ENCODE data around the gene SDK2. TPM values are rescaled to one million over a fixed set of nuclear protein-coding genes. Genes with fewer than 3 reads are reported as not detected.

SDK2 gene
- total RNA-seq, 2 donors from 2014 or later, result 1.5 to 5.6 TPM

DNA sequence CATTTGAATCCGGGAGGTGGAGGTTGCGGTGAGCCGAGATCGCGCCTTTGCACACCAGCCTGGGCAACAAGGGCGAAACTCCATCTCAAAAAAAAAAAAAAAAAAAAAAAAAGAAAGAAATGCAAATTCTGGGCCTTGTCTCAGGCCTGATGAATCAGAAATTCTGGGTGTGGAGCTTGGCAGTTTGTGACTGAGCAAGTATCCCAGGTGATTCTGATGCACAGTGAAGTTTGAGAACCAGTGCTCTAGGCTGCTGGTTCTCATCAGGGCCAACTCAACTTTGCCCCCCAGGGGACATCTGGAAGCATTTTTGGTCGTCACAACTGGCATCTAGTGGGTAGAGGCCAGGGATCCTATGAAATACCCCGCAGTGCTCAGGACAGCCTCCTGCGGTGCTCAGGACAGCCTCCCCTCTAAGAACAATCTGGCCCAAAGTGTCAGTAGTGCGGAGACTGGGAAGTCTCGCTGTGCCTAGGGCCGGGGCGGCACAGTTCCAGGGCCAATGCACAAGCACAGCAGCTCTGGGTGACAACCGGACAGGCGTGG is 55.9 kb downstream of the SDK2 start:
- Histone ChIP-seq H3K4me1 (peaks cover 0 to 6% of the 10 kb centered on the region in 2 donors), H3K27me3 (no peaks in the 10 kb centered on the region), H3K9me3 (no peaks in the 10 kb centered on the region), H3K4me3 (no peak overlapping the region), H3K27ac (no peak overlapping the region), H3K36me3 (no peaks in the 10 kb centered on the region)
- DNase-seq (ENCODE audit: low spot score), result no peak
- TF ChIP-seq, protein P1, sequence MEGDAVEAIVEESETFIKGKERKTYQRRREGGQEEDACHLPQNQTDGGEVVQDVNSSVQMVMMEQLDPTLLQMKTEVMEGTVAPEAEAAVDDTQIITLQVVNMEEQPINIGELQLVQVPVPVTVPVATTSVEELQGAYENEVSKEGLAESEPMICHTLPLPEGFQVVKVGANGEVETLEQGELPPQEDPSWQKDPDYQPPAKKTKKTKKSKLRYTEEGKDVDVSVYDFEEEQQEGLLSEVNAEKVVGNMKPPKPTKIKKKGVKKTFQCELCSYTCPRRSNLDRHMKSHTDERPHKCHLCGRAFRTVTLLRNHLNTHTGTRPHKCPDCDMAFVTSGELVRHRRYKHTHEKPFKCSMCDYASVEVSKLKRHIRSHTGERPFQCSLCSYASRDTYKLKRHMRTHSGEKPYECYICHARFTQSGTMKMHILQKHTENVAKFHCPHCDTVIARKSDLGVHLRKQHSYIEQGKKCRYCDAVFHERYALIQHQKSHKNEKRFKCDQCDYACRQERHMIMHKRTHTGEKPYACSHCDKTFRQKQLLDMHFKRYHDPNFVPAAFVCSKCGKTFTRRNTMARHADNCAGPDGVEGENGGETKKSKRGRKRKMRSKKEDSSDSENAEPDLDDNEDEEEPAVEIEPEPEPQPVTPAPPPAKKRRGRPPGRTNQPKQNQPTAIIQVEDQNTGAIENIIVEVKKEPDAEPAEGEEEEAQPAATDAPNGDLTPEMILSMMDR (IDR thresholded peaks at IDR 0.05), result no peak

DNA sequence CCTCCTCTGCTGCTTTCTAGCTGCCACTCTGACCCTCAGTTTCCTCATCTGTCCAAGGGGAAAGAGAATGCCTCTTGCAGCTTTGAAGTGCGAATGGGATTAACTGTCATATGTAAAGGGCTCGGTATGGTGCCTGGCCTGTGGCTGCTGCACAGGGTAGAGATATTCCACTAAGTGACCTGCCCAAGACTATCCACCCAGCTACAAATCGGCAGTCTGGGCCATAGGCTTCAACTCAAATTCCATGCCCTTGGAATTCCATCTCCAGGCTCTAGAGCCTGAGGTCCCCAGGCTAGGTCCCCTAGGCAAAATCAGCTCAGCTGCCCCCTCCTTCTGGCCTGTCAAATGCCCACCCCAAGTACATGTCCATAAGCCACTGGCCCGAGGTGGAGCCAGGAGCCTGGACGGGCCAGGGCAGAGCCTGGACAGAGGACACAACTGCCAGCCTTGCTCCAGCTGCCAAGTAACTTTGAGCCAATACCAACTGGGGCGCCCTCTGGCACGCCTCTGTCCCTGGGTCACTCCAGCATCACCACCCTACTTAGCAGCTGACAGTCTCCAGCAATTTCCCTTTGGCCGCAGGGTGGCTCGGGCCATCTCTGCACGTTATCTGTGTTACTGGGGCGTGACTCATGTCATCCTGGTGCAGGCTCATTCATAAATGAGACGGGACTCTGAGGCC is 57.2 kb downstream of the SDK2 start:
- TF ChIP-seq, protein P1 (IDR thresholded peaks at IDR 0.05), result no peak
- no peaks in the 10 kb centered on the region for H3K4me1 ChIP-seq
- H3K27ac ChIP-seq, result no peak overlapping the region
- no peaks in the 10 kb centered on the region for H3K27me3 ChIP-seq
- no peak overlapping the region for H3K4me3 ChIP-seq
- H3K36me3 ChIP-seq, result no peaks in the 10 kb centered on the region
- H3K9me3 ChIP-seq, result no peaks in the 10 kb centered on the region
- DNase-seq (ENCODE audit: low spot score), result no peak

DNA sequence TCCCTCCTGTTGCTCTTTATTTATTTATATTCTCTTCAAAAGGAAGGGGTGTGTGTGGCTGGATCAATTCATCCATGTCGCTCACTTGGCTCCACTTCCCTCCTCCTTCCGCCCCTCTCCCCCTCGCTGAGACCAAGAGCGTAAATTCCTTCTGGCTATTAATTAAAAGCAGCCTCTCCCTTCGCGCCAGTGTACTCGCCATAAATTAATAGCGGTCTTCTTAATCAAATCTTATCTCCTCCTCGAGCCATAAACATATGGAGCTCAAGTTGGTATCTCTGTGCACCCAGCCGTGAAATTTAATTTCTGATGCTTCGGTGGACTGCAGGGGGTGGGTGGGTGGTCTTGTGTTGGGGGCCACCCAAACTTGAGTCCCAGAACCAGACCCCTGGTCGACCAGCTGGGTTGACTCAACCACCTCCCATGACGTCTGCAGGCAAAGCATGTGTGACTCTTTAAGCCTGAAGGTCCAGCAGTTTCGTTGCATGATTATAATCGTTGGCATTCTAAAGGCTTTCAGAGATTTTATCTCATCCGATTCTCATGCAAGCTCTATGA is 57.9 kb downstream of the SDK2 start:
- no peak overlapping the region for H3K27ac ChIP-seq
- no peaks in the 10 kb centered on the region for H3K36me3 ChIP-seq
- no peaks in the 10 kb centered on the region for H3K27me3 ChIP-seq
- H3K9me3 ChIP-seq, result no peaks in the 10 kb centered on the region
- H3K4me3 ChIP-seq, result no peak overlapping the region
- DNase-seq (ENCODE audit: low spot score), result no peak
- TF ChIP-seq, protein P1 (IDR thresholded peaks at IDR 0.05), result no peak
- H3K4me1 ChIP-seq, result no peaks in the 10 kb centered on the region

DNA sequence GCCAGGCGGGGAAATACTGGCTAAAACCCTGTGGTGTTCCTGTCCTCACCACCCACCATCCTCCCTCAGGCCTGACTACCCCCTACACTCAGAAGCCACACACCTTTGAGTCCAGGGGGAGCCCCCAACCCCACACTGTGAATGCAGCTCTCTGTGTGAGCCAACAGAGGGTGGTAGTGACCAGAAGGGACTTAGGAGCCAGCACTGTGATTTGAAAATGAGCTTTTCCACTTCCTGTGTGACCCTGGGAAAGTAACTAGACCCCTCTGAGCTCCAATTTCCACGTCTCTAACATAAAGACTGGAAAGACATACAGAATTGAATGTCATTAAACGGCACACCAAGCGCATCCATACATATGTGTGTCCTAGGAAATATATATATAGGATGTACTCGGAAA is 58.7 kb downstream of the SDK2 start:
- H3K27ac ChIP-seq, result no peak overlapping the region
- H3K4me1 ChIP-seq, result no peaks in the 10 kb centered on the region
- H3K27me3 ChIP-seq, result no peaks in the 10 kb centered on the region
- H3K36me3 ChIP-seq, result no peaks in the 10 kb centered on the region
- TF ChIP-seq, protein P1 (IDR thresholded peaks at IDR 0.05), result no peak
- DNase-seq (ENCODE audit: low spot score), result no peak
- no peak overlapping the region for H3K4me3 ChIP-seq
- no peaks in the 10 kb centered on the region for H3K9me3 ChIP-seq

DNA sequence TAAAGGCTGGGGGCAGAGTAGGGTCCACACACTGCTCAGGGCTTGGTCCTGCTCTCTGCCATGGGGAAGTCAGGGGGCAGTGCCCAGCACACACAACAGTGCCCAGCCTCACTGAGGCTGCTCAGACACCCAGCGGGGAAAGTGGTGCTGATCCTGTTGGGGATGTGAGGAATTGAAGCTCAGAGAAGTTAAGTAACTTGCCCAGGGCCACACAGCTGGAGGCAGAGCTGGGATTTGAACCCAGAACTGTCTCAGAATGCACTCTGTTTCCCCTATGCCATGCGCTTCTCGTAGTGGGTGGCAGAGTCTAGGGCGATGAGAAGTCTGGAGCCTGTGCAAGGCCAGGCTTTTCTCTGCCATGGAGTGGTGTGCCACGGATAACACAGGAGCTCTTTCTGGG is 59.3 kb downstream of the SDK2 start:
- H3K27me3 ChIP-seq, result no peaks in the 10 kb centered on the region
- no peaks in the 10 kb centered on the region for H3K4me1 ChIP-seq
- H3K36me3 ChIP-seq, result no peaks in the 10 kb centered on the region
- H3K27ac ChIP-seq, result no peak overlapping the region
- H3K4me3 ChIP-seq, result no peak overlapping the region
- H3K9me3 ChIP-seq, result no peaks in the 10 kb centered on the region
- TF ChIP-seq, protein P1 (IDR thresholded peaks at IDR 0.05), result no peak
- no peak for DNase-seq (ENCODE audit: low spot score)

Measured in right atrium auricular region (tissue), 2 donors.